Keratinocyte (primary cell): ENCODE measurements around the gene AQR. TPM values are rescaled to one million over a fixed set of nuclear protein-coding genes. Genes with fewer than 3 reads are reported as not detected.

Experiments used
- DNase-seq: peaks from one replicate; pipeline ENCODE4 v3.0.0-alpha.2; 2011; ENCODE audit warnings: low read depth, missing footprints, low spot score
- FAIRE-seq: peaks from 2 replicates; lab custom pipeline; 2011; peaks lifted over from hg19 to GRCh38; lab: Jason Lieb, UNC
- H2AFZ ChIP-seq: 2 replicates; pipeline ENCODE4 v1.6.0; 2012; ENCODE audit warnings: low read length, control low read depth, inconsistent platforms; ENCODE audit not compliant: control insufficient read depth
- H3K27ac ChIP-seq: 2 replicates; pipeline ENCODE4 v1.5.1; 2011; ENCODE audit warnings: low read length; ENCODE audit not compliant: control insufficient read depth, insufficient read depth
- H3K27me3 ChIP-seq: 3 replicates; pipeline ENCODE4 v1.6.0; 2011; ENCODE audit warnings: low read length; ENCODE audit not compliant: control insufficient read depth, insufficient read depth; ENCODE audit errors: extremely low read depth
- H3K36me3 ChIP-seq, 2 experiments: 2 replicates in 1 of 2; 3 replicates in 1 of 2; pipeline ENCODE4 v1.5.1; 2011; ENCODE audit warnings: low read length in 2 of 2, mild to moderate bottlenecking in 1 of 2; ENCODE audit not compliant: control insufficient read depth in 2 of 2, insufficient read depth in 2 of 2; ENCODE audit errors: extremely low read depth in 1 of 2
- H3K4me1 ChIP-seq: 3 replicates; pipeline ENCODE4 v1.5.1; 2011; ENCODE audit warnings: low read length; ENCODE audit not compliant: control insufficient read depth, insufficient read depth; ENCODE audit errors: extremely low read depth
- H3K4me2 ChIP-seq: 3 replicates; pipeline ENCODE4 v1.6.0; 2011; ENCODE audit warnings: low read depth, low read length; ENCODE audit not compliant: control insufficient read depth, insufficient read depth; ENCODE audit errors: extremely low read depth
- H3K4me3 ChIP-seq, 3 experiments: fragments of 200-600 bp in 1 of 3; sonication (generic) in 1 of 3; 2 replicates in 2 of 3; 3 replicates in 1 of 3; pipeline ENCODE4 v1.5.1; 2011 to 2016; ENCODE audit warnings: low read length in 3 of 3, mild to moderate bottlenecking in 3 of 3, control low read depth in 2 of 3, inconsistent platforms in 1 of 3, low read depth in 1 of 3, mixed read lengths in 1 of 3, mixed run types in 1 of 3, moderate library complexity in 1 of 3; ENCODE audit not compliant: control insufficient read depth in 2 of 3, insufficient read depth in 2 of 3; ENCODE audit errors: extremely low read depth in 1 of 3
- H3K79me2 ChIP-seq: 2 replicates; pipeline ENCODE4 v1.6.0; 2012; ENCODE audit warnings: low read length; ENCODE audit not compliant: control insufficient read depth, insufficient read depth
- H3K9ac ChIP-seq: 3 replicates; pipeline ENCODE4 v1.6.0; 2011; ENCODE audit warnings: low read length; ENCODE audit not compliant: control insufficient read depth, insufficient read depth; ENCODE audit errors: extremely low read depth
- H3K9me1 ChIP-seq: 3 replicates; pipeline ENCODE4 v1.6.0; 2011; ENCODE audit warnings: low read length; ENCODE audit not compliant: control insufficient read depth, insufficient read depth; ENCODE audit errors: extremely low read depth
- H3K9me3 ChIP-seq: 2 replicates; pipeline ENCODE4 v1.5.1; 2012; ENCODE audit warnings: low read depth, low read length; ENCODE audit not compliant: control insufficient read depth
- H4K20me1 ChIP-seq: 3 replicates; pipeline ENCODE4 v1.6.0; 2011; ENCODE audit warnings: low read length; ENCODE audit not compliant: control insufficient read depth, insufficient read depth; ENCODE audit errors: extremely low read depth
- CTCF ChIP-seq, 3 experiments: IDR thresholded peaks in 1 of 3; conservative IDR thresholded peaks in 1 of 3; optimal IDR thresholded peaks in 1 of 3; 2 replicates in 2 of 3; 3 replicates in 1 of 3; pipeline versions ENCODE3 to v1.5.1; 2011; ENCODE audit warnings: low read length in 3 of 3, mild to moderate bottlenecking in 3 of 3, moderate library complexity in 2 of 3, control low read depth in 1 of 3, inconsistent platforms in 1 of 3; ENCODE audit not compliant: insufficient read depth in 2 of 3; ENCODE audit errors: extremely low read depth in 1 of 3
- EZH2 ChIP-seq: IDR thresholded peaks from one replicate; pipeline ENCODE4 v1.6.1; 2012; ENCODE audit warnings: inconsistent platforms, mild to moderate bottlenecking, low read length, moderate library complexity
- dilution Hi-C: fragments of 300-500 bp; cut with MboI; formaldehyde crosslinking; loops from one replicate; pipeline ENCODE4 v1.7.0; 2020; ENCODE audit warnings: low sequenced_read_pairs; ENCODE audit not compliant: extremely low pct_ligation_motif_present
- polyA plus RNA-seq, 5 experiments: library from polyadenylated mRNA; depleted of rRNA in 3 of 5; stranded (reverse) in 3 of 5; stranded (forward) in 1 of 5; unstranded in 1 of 5; fragments of >200 nt; gene quantifications; 1 replicate in 1 of 5; 2 replicates in 3 of 5; 3 replicates in 1 of 5; pipeline versions ENCODE4 v1.2.1 to v1.2.3, GENCODE V29; 2011 to 2012; ENCODE audit warnings: missing spikeins in 2 of 5, low read depth in 1 of 5, low replicate concordance in 1 of 5

AQR gene
- polyA plus RNA-seq, 1 donor (not counting 4 experiments of a cell fraction or from before 2014, with no cell fraction given), result 28.2 TPM

GRCh38 chr15:34865531-34865930, 104.0 kb downstream of the AQR start:
- no peak overlapping the region for H3K27ac ChIP-seq
- dilution Hi-C loops, result no loop called here
- H3K79me2 ChIP-seq, result no peaks in the 10 kb centered on the region
- H3K9me1 ChIP-seq, result no peaks in the 10 kb centered on the region
- no peaks in the 10 kb centered on the region for H3K4me1 ChIP-seq
- H3K9ac ChIP-seq, result no peak overlapping the region
- H4K20me1 ChIP-seq, result no peaks in the 10 kb centered on the region
- H2AFZ ChIP-seq, result no peak overlapping the region
- FAIRE-seq, result no peak
- H3K9me3 ChIP-seq, result no peaks in the 10 kb centered on the region
- peaks cover 3 to 5% of the 10 kb centered on the region in 2 experiments for H3K36me3 ChIP-seq
- DNase-seq, result no peak
- H3K4me2 ChIP-seq, result no peak overlapping the region
- no peak overlapping the region for H3K4me3 ChIP-seq
- TF ChIP-seq EZH2, result no peak
- TF ChIP-seq CTCF (optimal IDR thresholded peaks at IDR 0.05 in 1 of 3, IDR thresholded peaks at IDR 0.05 in 1 of 3, conservative IDR thresholded peaks at IDR 0.05 in 1 of 3; ENCODE audit: extremely low read depth in 1 of 3, insufficient read depth in 2 of 3, low read length in 3 of 3), result no peak
- H3K27me3 ChIP-seq, result no peaks in the 10 kb centered on the region

- H4K20me1 ChIP-seq, result no peaks in the 10 kb centered on the region
- no peaks in the 10 kb centered on the region for H3K4me1 ChIP-seq
- H2AFZ ChIP-seq, result no peak overlapping the region
- DNase-seq (no peak), FAIRE-seq (no peak)
- TF ChIP-seq EZH2, result no peak
- TF ChIP-seq CTCF (optimal IDR thresholded peaks at IDR 0.05 in 1 of 3, IDR thresholded peaks at IDR 0.05 in 1 of 3, conservative IDR thresholded peaks at IDR 0.05 in 1 of 3; ENCODE audit: extremely low read depth in 1 of 3, insufficient read depth in 2 of 3, low read length in 3 of 3), result no peak
- no peaks in the 10 kb centered on the region for H3K9me1 ChIP-seq
- no peak overlapping the region for H3K9ac ChIP-seq
- no peaks in the 10 kb centered on the region for H3K27me3 ChIP-seq
- no peak overlapping the region for H3K27ac ChIP-seq
- no peaks in the 10 kb centered on the region for H3K9me3 ChIP-seq
- peaks cover 5 to 7% of the 10 kb centered on the region in 2 experiments for H3K36me3 ChIP-seq
- H3K4me3 ChIP-seq, result no peak overlapping the region
- no peaks in the 10 kb centered on the region for H3K79me2 ChIP-seq
- H3K4me2 ChIP-seq, result no peak overlapping the region
- dilution Hi-C loops, result no loop called here
Observed at GRCh38 chr15:34861214-34861613, 108.3 kb downstream of the AQR start.
